MM.1S (cell line): ENCODE data around the gene SULT1A1.

ENCODE experiments used
- DNase-seq: peaks from one replicate; pipeline ENCODE4 v3.0.0-alpha.2; 2015
- H2AFZ ChIP-seq: fragments of 300-600 bp; sonication (generic); 2 replicates; pipeline ENCODE4 v1.6.0; 2016; ENCODE audit warnings: antibody characterized with exemption, low read length
- H3F3A ChIP-seq: fragments of 300-600 bp; sonication (generic); 2 replicates; pipeline ENCODE4 v1.6.1; 2016; ENCODE audit warnings: mild to moderate bottlenecking, antibody characterized with exemption, low read length, moderate library complexity, mixed read lengths; ENCODE audit not compliant: insufficient read depth
- H3K27ac ChIP-seq: fragments of 300-600 bp; sonication (generic); 2 replicates; pipeline ENCODE4 v1.5.1; 2016; ENCODE audit warnings: mild to moderate bottlenecking, low read length
- H3K27me3 ChIP-seq: fragments of 300-600 bp; sonication (generic); replicated peaks from 2 replicates; pipeline ENCODE4 v1.6.0; 2016; ENCODE audit warnings: low read length; ENCODE audit not compliant: insufficient read depth
- H3K36me3 ChIP-seq: fragments of 300-600 bp; sonication (generic); replicated peaks from 2 replicates; pipeline ENCODE4 v1.6.1; 2016; ENCODE audit warnings: mild to moderate bottlenecking, low read length, mixed read lengths; ENCODE audit not compliant: insufficient read depth
- H3K4me1 ChIP-seq: fragments of 300-600 bp; sonication (generic); 2 replicates; pipeline ENCODE4 v1.6.1; 2016; ENCODE audit warnings: low read length, mixed read lengths
- H3K4me2 ChIP-seq: fragments of 300-600 bp; sonication (generic); 2 replicates; pipeline ENCODE4 v1.6.0; 2016; ENCODE audit warnings: low read depth, low read length
- H3K4me3 ChIP-seq: fragments of 300-600 bp; sonication (generic); 2 replicates; pipeline ENCODE4 v1.5.1; 2016; ENCODE audit warnings: low read length, mixed read lengths
- H3K79me2 ChIP-seq: fragments of 300-600 bp; sonication (generic); 2 replicates; pipeline ENCODE4 v1.6.1; 2016; ENCODE audit warnings: mixed run types, low read length, mixed read lengths
- H3K9ac ChIP-seq: fragments of 300-600 bp; sonication (generic); 2 replicates; pipeline ENCODE4 v1.6.1; 2016; ENCODE audit warnings: low read length, mixed read lengths
- H3K9me2 ChIP-seq: fragments of 300-600 bp; sonication (generic); replicated peaks from 2 replicates; pipeline ENCODE4 v1.6.1; 2016; ENCODE audit warnings: mild to moderate bottlenecking, low read length, mixed read lengths; ENCODE audit not compliant: insufficient read depth
- H3K9me3 ChIP-seq: fragments of 300-600 bp; sonication (generic); replicated peaks from 2 replicates; pipeline ENCODE4 v1.6.1; 2016; ENCODE audit warnings: mild to moderate bottlenecking, low read length, mixed read lengths; ENCODE audit not compliant: insufficient read depth
- H4K20me1 ChIP-seq: fragments of 300-600 bp; sonication (generic); 2 replicates; pipeline ENCODE4 v1.6.1; 2016; ENCODE audit warnings: mild to moderate bottlenecking, low read length, moderate library complexity, mixed read lengths; ENCODE audit not compliant: insufficient read depth
- EZH2 ChIP-seq: fragments of 300-600 bp; sonication (generic); optimal IDR thresholded peaks from 2 replicates; pipeline ENCODE3; 2017; ENCODE audit warnings: low read depth, mild to moderate bottlenecking, antibody characterized with exemption, low read length, mixed read lengths
- EZH2phosphoT487 ChIP-seq: fragments of 300-600 bp; sonication (generic); IDR thresholded peaks from 2 replicates; pipeline ENCODE4 v1.6.1; 2018; ENCODE audit warnings: antibody characterized with exemption, low read length
- TF ChIP-seq, protein P1 (sequence below): fragments of 300-600 bp; sonication (generic); IDR thresholded peaks from 2 replicates; pipeline ENCODE4 v1.5.1; 2016; ENCODE audit warnings: antibody characterized with exemption, low read length, mixed read lengths

The SULT1A1 gene

GRCh38 chr16:28562199-28562598 lies 47.6 kb downstream of the SULT1A1 start:
- TF ChIP-seq EZH2phosphoT487, result no peak
- no peak overlapping the region for H3K9ac ChIP-seq
- H3K27me3 ChIP-seq, result no peaks in the 10 kb centered on the region
- no peaks in the 10 kb centered on the region for H3K9me2 ChIP-seq
- H3K4me2 ChIP-seq, result no peak overlapping the region
- H3K4me3 ChIP-seq, result no peak overlapping the region
- H3K79me2 ChIP-seq, result peaks cover 8% of the 10 kb centered on the region
- H3K9me3 ChIP-seq, result no peaks in the 10 kb centered on the region
- H3K27ac ChIP-seq, result no peak overlapping the region
- H4K20me1 ChIP-seq, result no peaks in the 10 kb centered on the region
- H3F3A ChIP-seq, result no peaks in the 10 kb centered on the region
- H3K36me3 ChIP-seq, result no peaks in the 10 kb centered on the region
- H3K4me1 ChIP-seq, result no peaks in the 10 kb centered on the region
- DNase-seq, result no peak
- H2AFZ ChIP-seq, result no peak overlapping the region

DNA sequence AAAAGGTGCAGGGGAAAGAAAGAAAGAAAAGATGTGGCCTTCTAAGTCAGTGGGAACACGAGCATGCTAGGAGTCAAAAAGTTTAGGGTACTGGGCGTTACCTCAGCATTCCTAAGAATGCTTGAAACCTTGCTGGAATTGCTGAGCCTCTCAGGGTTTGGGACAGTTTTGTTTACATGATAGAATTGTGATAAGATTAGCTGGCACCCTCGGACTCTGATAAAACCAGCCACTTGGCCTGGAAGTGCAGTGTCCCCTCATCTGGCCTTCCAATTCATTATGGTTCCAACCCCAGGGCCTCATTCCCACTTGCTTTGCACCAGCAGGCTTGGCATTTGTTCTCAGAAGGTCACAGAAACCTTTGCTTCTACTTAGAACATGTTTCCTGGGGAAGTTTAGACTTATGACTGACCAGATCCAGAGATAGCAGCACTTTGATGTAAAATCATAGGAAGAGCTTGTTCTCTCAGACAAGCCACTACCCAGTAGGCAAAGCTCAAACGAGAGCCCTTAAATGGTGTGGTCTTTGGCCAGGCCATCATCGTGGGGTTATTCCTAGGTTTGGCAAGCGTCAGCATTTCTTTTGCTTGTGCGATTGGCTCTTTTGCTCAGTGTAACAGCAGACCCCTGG lies 48.2 kb downstream of the SULT1A1 start:
- Histone ChIP-seq H3K4me2 (no peak overlapping the region), H3K4me3 (no peak overlapping the region), H3K9me2 (no peaks in the 10 kb centered on the region), H3K9me3 (no peaks in the 10 kb centered on the region), H2AFZ (no peak overlapping the region), H3K27me3 (no peaks in the 10 kb centered on the region), H3K9ac (no peak overlapping the region), H3K27ac (no peak overlapping the region), H4K20me1 (no peaks in the 10 kb centered on the region), H3K36me3 (no peaks in the 10 kb centered on the region), H3F3A (no peaks in the 10 kb centered on the region), H3K79me2 (peaks cover 12% of the 10 kb centered on the region), H3K4me1 (no peaks in the 10 kb centered on the region)
- TF ChIP-seq, protein P1, sequence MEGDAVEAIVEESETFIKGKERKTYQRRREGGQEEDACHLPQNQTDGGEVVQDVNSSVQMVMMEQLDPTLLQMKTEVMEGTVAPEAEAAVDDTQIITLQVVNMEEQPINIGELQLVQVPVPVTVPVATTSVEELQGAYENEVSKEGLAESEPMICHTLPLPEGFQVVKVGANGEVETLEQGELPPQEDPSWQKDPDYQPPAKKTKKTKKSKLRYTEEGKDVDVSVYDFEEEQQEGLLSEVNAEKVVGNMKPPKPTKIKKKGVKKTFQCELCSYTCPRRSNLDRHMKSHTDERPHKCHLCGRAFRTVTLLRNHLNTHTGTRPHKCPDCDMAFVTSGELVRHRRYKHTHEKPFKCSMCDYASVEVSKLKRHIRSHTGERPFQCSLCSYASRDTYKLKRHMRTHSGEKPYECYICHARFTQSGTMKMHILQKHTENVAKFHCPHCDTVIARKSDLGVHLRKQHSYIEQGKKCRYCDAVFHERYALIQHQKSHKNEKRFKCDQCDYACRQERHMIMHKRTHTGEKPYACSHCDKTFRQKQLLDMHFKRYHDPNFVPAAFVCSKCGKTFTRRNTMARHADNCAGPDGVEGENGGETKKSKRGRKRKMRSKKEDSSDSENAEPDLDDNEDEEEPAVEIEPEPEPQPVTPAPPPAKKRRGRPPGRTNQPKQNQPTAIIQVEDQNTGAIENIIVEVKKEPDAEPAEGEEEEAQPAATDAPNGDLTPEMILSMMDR, result no peak
- TF ChIP-seq EZH2phosphoT487, result no peak
- TF ChIP-seq EZH2, result no peak
- no peak for DNase-seq

- no peak for DNase-seq
- Histone ChIP-seq H3K27ac (no peak overlapping the region), H3F3A (no peaks in the 10 kb centered on the region), H3K79me2 (peaks cover 15% of the 10 kb centered on the region), H3K4me2 (no peak overlapping the region), H2AFZ (no peak overlapping the region), H3K9me2 (no peaks in the 10 kb centered on the region), H3K4me1 (no peaks in the 10 kb centered on the region), H3K36me3 (no peaks in the 10 kb centered on the region), H3K4me3 (no peak overlapping the region), H3K9ac (no peak overlapping the region), H3K9me3 (no peaks in the 10 kb centered on the region), H4K20me1 (no peaks in the 10 kb centered on the region), H3K27me3 (no peaks in the 10 kb centered on the region)
- TF ChIP-seq EZH2 (no peak), EZH2phosphoT487 (no peak)
- TF ChIP-seq, protein P1, result no peak
These were observed 51.4 kb downstream of the SULT1A1 start for GRCh38 chr16:28558456-28558855.

GRCh38 chr16:28556914-28557320 lies 52.9 kb downstream of the SULT1A1 start:
- Histone ChIP-seq H3K9me2 (no peaks in the 10 kb centered on the region), H3K79me2 (peaks cover 15% of the 10 kb centered on the region), H3K36me3 (no peaks in the 10 kb centered on the region), H3K9me3 (no peaks in the 10 kb centered on the region), H3K9ac (no peak overlapping the region), H3K27ac (no peak overlapping the region), H4K20me1 (no peaks in the 10 kb centered on the region), H3K4me2 (no peak overlapping the region), H2AFZ (no peak overlapping the region), H3F3A (no peaks in the 10 kb centered on the region), H3K4me3 (no peak overlapping the region), H3K4me1 (no peaks in the 10 kb centered on the region), H3K27me3 (no peaks in the 10 kb centered on the region)
- TF ChIP-seq, protein P1, result no peak
- no peak for TF ChIP-seq EZH2phosphoT487
- TF ChIP-seq EZH2, result no peak
- DNase-seq, result no peak
